ENCODE data around the gene MYO10. TPM values are rescaled to one million over a fixed set of nuclear protein-coding genes. Genes with fewer than 3 reads are reported as not detected.

The MYO10 gene
- total and polyA plus RNA-seq, 2 of the 8 experiments (the other 6 are each of a cell fraction or from before 2014, with no cell fraction given): 21.5 to 107 TPM

GRCh38 chr5:16754086-16754485, 182.0 kb downstream of the MYO10 start:
- no peak overlapping the region for H2AFZ ChIP-seq (ENCODE audit: low read length)
- no peaks in the 10 kb centered on the region for H3K23me2 ChIP-seq (ENCODE audit: low read depth, low read length)
- peak overlapping the region; percentile 95 for H4K5ac ChIP-seq (ENCODE audit: insufficient read length, low read depth, low read length)
- no peak for DNase-seq (ENCODE audit: low read depth in 1 of 2, low spot score in 2 of 2)
- H2AK5ac ChIP-seq (ENCODE audit: low read depth, low read length): no peak overlapping the region
- H2BK20ac ChIP-seq (ENCODE audit: low read length): no peak overlapping the region
- no peaks in the 10 kb centered on the region for H4K20me1 ChIP-seq (replicated peaks in 1 of 2; ENCODE audit: control insufficient read depth in 1 of 2, insufficient read depth in 2 of 2, low read length in 2 of 2)
- FAIRE-seq: no peak
- no peaks in the 10 kb centered on the region for H3K79me1 ChIP-seq (ENCODE audit: low read depth, low read length)
- H3K4ac ChIP-seq (replicated peaks; ENCODE audit: insufficient read length, low read depth, low read length): no peak overlapping the region
- no peak overlapping the region for H4K91ac ChIP-seq (replicated peaks; ENCODE audit: insufficient read length, low read length)
- H2BK120ac ChIP-seq (replicated peaks; ENCODE audit: low read depth, low read length): no peak overlapping the region
- no peak overlapping the region for H4K8ac ChIP-seq (ENCODE audit: extremely low read depth, insufficient read depth, low read length)
- H2BK15ac ChIP-seq (ENCODE audit: low read length): no peak overlapping the region
- no peaks in the 10 kb centered on the region for H3K27me3 ChIP-seq (replicated peaks in 1 of 4; ENCODE audit: control insufficient read depth in 3 of 4, extremely low read depth in 1 of 4, insufficient read depth in 3 of 4, low read length in 3 of 4)
- no peak overlapping the region for H2BK5ac ChIP-seq (ENCODE audit: low read depth, low read length)
- WGBS, 2 experiments (ENCODE audit: extremely low coverage in 1 of 2, insufficient coverage in 1 of 2, insufficient read length in 1 of 2, insufficient replicate concordance in 2 of 2, low coverage in 1 of 2, low lambda C conversion rate in 2 of 2, missing lambda C conversion rate in 1 of 2): 56% methylated on average over 3 of the region's 3 CpGs; no CpG with 5 or more reads in 1 of the 2 experiments
- H3K4me3 ChIP-seq (ENCODE audit: extremely low read depth in 1 of 4, insufficient read depth in 2 of 4, low read depth in 3 of 4, low read length in 4 of 4): no peak overlapping the region
- H3K4me1 ChIP-seq (replicated peaks in 1 of 4; ENCODE audit: control insufficient read depth in 3 of 4, insufficient read depth in 4 of 4, low read length in 3 of 4): peaks cover 0 to 6% (median 4%) of the 10 kb centered on the region in 4 experiments; a peak in 3 of 7 replicates
- no peaks in the 10 kb centered on the region for H3K79me2 ChIP-seq (ENCODE audit: control insufficient read depth in 1 of 2, insufficient read depth in 2 of 2, low read length in 2 of 2)
- no peak overlapping the region for H3K4me2 ChIP-seq (ENCODE audit: insufficient read depth in 1 of 2, low read depth in 2 of 2, low read length in 2 of 2)
- H3K9me3 ChIP-seq (ENCODE audit: insufficient read depth in 2 of 2, low read depth in 1 of 2, low read length in 1 of 2): no peaks in the 10 kb centered on the region
- CTCF ChIA-PET (ENCODE audit: partially characterized antibody): interaction anchor here (0.8 to 2.1 kb wide), 3 partner anchors 14 to 202 kb away, joined by 3 to 7 read pairs (median 4); no protein-coding TSS in a partner anchor
- H3K9ac ChIP-seq (replicated peaks in 1 of 4; ENCODE audit: extremely low read depth in 1 of 4, low read depth in 3 of 4, low read length in 3 of 4): no peak overlapping the region
- POLR2A ChIA-PET (ENCODE audit: partially characterized antibody): interaction anchor here (0.7 to 6.8 kb wide), 5 partner anchors 9 to 32 kb away, joined by 3 to 33 read pairs (median 5); no protein-coding TSS in a partner anchor
- no peak overlapping the region for H3K27ac ChIP-seq (ENCODE audit: low read depth, low read length)
- H3K23ac ChIP-seq (ENCODE audit: insufficient read length): no peak overlapping the region
- H3K56ac ChIP-seq (replicated peaks; ENCODE audit: insufficient read length, low read depth, low read length): no peak overlapping the region
- peaks cover 0 to 5% (median 2%) of the 10 kb centered on the region in 4 experiments; a peak in 3 of 8 replicates for H3K36me3 ChIP-seq (ENCODE audit: control insufficient read depth in 2 of 4, insufficient read depth in 4 of 4, low read length in 3 of 4)
- no peak overlapping the region for H3K18ac ChIP-seq (ENCODE audit: extremely low read depth, low read length)
- no peak overlapping the region for H3K14ac ChIP-seq (ENCODE audit: insufficient read length)
- H2BK12ac ChIP-seq (ENCODE audit: low read depth, low read length): no peak overlapping the region
- no peak for TF ChIP-seq YY1 (IDR thresholded peaks at IDR 0.05; ENCODE audit: low read depth, low read length)
- TF ChIP-seq, protein P1, sequence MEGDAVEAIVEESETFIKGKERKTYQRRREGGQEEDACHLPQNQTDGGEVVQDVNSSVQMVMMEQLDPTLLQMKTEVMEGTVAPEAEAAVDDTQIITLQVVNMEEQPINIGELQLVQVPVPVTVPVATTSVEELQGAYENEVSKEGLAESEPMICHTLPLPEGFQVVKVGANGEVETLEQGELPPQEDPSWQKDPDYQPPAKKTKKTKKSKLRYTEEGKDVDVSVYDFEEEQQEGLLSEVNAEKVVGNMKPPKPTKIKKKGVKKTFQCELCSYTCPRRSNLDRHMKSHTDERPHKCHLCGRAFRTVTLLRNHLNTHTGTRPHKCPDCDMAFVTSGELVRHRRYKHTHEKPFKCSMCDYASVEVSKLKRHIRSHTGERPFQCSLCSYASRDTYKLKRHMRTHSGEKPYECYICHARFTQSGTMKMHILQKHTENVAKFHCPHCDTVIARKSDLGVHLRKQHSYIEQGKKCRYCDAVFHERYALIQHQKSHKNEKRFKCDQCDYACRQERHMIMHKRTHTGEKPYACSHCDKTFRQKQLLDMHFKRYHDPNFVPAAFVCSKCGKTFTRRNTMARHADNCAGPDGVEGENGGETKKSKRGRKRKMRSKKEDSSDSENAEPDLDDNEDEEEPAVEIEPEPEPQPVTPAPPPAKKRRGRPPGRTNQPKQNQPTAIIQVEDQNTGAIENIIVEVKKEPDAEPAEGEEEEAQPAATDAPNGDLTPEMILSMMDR (IDR thresholded peaks at IDR 0.05; ENCODE audit: control extremely low read depth in 1 of 3, insufficient read depth in 1 of 3, low read depth in 1 of 3, low read length in 3 of 3): no peak
- TF ChIP-seq CTBP2 (IDR thresholded peaks at IDR 0.05; ENCODE audit: borderline replicate concordance, insufficient read depth, insufficient read length, low read length): no peak
- TF ChIP-seq, protein P2, sequence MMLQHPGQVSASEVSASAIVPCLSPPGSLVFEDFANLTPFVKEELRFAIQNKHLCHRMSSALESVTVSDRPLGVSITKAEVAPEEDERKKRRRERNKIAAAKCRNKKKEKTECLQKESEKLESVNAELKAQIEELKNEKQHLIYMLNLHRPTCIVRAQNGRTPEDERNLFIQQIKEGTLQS (IDR thresholded peaks at IDR 0.05; ENCODE audit: insufficient read depth, low read depth, low read length): no peak
- no peak for TF ChIP-seq ATF2 (IDR thresholded peaks at IDR 0.05; ENCODE audit: low read length)
- no peak for TF ChIP-seq HDAC2 (IDR thresholded peaks at IDR 0.05; ENCODE audit: borderline replicate concordance in 1 of 2, low read depth in 2 of 2, low read length in 2 of 2)
- TF ChIP-seq SIN3A (conservative IDR thresholded peaks at IDR 0.05 in 1 of 2, IDR thresholded peaks at IDR 0.05 in 1 of 2; ENCODE audit: low read depth in 1 of 2, low read length in 2 of 2): no peak
